Adrenal gland (tissue), 19 donors: ENCODE measurements around the gene GNG8. TPM values are rescaled to one million over a fixed set of nuclear protein-coding genes. Genes with fewer than 3 reads are reported as not detected.
A peak's percentile ranks its signal among the peaks of the same experiment; 100 is the strongest.

Source experiments
- DNase-seq, 7 donors: peaks; one replicate each; pipeline ENCODE4 v3.0.0-alpha.2; 2019 to 2020
- H3K27ac ChIP-seq, 5 donors: fragments of 200-600 bp; sonication (generic) in 4 of 5; 1 replicate in 3 of 5; 2 replicates in 2 of 5; pipeline versions ENCODE4 v1.5.1 to v1.8.0; 2016 to 2020; ENCODE audit warnings: mild to moderate bottlenecking in 1 of 5
- H3K27me3 ChIP-seq: fragments of 200-600 bp; 2 replicates; pipeline ENCODE4 v1.8.0; 2021
- H3K36me3 ChIP-seq, 2 donors: fragments of 200-600 bp; replicated peaks in 1 of 2; 1 replicate in 1 of 2; 2 replicates in 1 of 2; pipeline versions ENCODE4 v1.5.1 to v1.8.0; 2018 to 2022
- H3K4me1 ChIP-seq, 2 donors: fragments of 200-600 bp; replicated peaks in 1 of 2; 1 replicate in 1 of 2; 2 replicates in 1 of 2; pipeline versions ENCODE4 v1.5.1 to v1.8.0; 2018 to 2021
- H3K4me3 ChIP-seq, 4 donors: fragments of 200-600 bp; sonication (generic) in 3 of 4; one replicate each; pipeline ENCODE4 v1.5.1; 2016 to 2018
- H3K9me3 ChIP-seq, 3 donors: fragments of 200-600 bp; sonication (generic) in 1 of 3; replicated peaks in 1 of 3; 1 replicate in 2 of 3; 2 replicates in 1 of 3; pipeline versions ENCODE4 v1.5.1 to v1.8.0; 2016 to 2021
- POLR2A ChIP-seq, 2 donors: fragments of 450-650 bp; IDR thresholded peaks; one replicate each; pipeline ENCODE4 v1.6.1; 2017; ENCODE audit warnings: antibody characterized with exemption in 2 of 2, mild to moderate bottlenecking in 2 of 2, moderate library complexity in 1 of 2
- WGBS, 4 donors: extraction: QIAGEN DNeasy Blood & Tissue Kit in 2 of 4; methylation state at CpG; one replicate each; pipeline versions ENCODE4 v1.1.5 to v1.1.7; 2013 to 2017; 5-methylcytosine and 5-hydroxymethylcytosine counted together
- intact Hi-C, 2 donors: fragments of 100-400 bp; cut with DNase I; formaldehyde crosslinking; loops; one replicate each; pipeline versions ENCODE4 v1.14.1 to v1.15.0; 2022 to 2023
- long read RNA-seq, 10 donors: library from polyadenylated mRNA in 3 of 10; unstranded in 2 of 10; stranded (forward) in 1 of 10; transcript quantifications; one replicate each; pipeline ENCODE4 v2.0.0 and lab custom pipeline, GENCODE V29; 2021 to 2026
- polyA plus RNA-seq, 3 donors: library from polyadenylated mRNA; stranded (reverse); fragments of 200-250 nt in 2 of 3; fragments of 350-450 nt in 1 of 3; fragmentation: Illumina TruSeq in 1 of 3; extraction: RNeasy Lipid Tissue Mini Kit (QIAGEN cat#74804) in 1 of 3; gene quantifications; one replicate each; pipeline ENCODE4 v1.2.3, GENCODE V29; 2013 to 2014
- total RNA-seq, 9 donors: library from RNA; depleted of rRNA in 4 of 9; stranded (reverse); fragments of >200 nt in 4 of 9; fragments of 120-200 nt in 1 of 9; fragmentation: NEBNext Ultra II Directional in 1 of 9; extraction: Animal tissue kit (Norgen Biotek cat#: 25700) in 1 of 9; gene quantifications; one replicate each; pipeline versions ENCODE4 v1.1.0 to v1.2.4, GENCODE V29; 2013 to 2023
- TF ChIP-seq, protein P1 (sequence below), 6 experiments: fragments of 450-650 bp in 4 of 6; fragments of 200-600 bp in 2 of 6; sonication (generic) in 1 of 6; IDR thresholded peaks; 1 replicate in 5 of 6; 2 replicates in 1 of 6; pipeline versions ENCODE4 v1.5.1 to v1.8.0; 2016 to 2021; ENCODE audit warnings: antibody characterized with exemption in 6 of 6, mild to moderate bottlenecking in 2 of 6, moderate library complexity in 1 of 6
- donor health status: healthy with polysubstance abuse.
- donor health status: Bipolar disorder and iron deficiency.
- donor health status: DM: yes; HTN: yes; CAD: no.
- donor health status: DM: no; HTN: no; CAD: no.
- donor health status: DM: no; HTN: no; CAD: no.
- donor health status: DM: yes; HTN: yes; CAD: no.

The GNG8 gene
- 1 to 10 TPM in 1 of 9 donors, not detected in 8; 3.9 TPM for total RNA-seq
- polyA plus RNA-seq: not detected
- long read RNA-seq, donor 1: 0 reads
- long read RNA-seq, donor 2: 0 reads
- long read RNA-seq, donor 3: 0 reads
- long read RNA-seq, donor 4: 0 reads
- long read RNA-seq, donor 5: 0 reads
- long read RNA-seq, donor 6: 0 reads
- long read RNA-seq, donor 7: 0 reads
- long read RNA-seq, donor 8: 0 reads
- long read RNA-seq, donor 9: 0 reads
- long read RNA-seq, donor 10: 0 reads

DNA sequence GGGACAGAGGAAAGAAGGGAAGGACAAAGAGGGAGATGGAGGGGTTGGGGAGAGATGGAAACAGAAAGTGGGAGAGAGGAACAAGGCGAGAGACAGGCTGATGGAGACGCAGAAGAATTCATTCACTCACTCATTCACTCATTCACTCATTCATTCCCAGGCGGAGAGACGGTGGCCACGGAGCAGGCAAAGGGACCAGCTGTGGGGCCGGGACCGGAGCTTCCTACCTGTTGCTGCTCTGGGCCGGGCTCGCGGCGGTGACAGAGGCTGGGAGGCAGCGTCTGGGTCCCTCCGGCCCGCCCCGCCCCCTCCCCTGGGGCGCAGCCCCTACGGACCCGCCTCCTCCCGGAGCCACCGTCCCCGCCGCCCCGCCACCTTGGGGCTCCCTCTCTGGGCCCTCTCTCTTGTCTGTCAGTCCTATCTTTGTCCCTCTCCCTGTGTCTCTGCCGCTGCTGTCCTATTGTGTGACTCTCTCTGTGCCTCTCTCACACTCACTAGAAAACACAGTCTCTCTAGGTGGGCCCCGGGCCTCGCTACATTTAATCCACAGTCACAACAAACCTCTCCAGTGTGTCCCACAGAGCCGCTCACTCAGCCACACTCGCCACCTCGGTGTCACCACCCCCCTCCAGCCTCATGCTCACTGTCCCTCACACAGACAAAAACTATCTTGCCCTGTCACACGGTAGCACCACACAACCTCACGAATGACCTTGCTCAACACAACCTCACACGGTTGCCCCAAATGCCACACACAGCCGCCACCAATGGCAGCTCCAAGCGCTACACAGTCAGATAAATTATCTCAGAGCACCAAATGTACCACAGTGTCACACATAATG is at the start of gene GNG8:
Gene GNG8 (minus strand): TSS at position 283 of the 842 bp plus-strand sequence. CDS start 1,520 bp downstream, outside the sequence.
- H3K4me3 ChIP-seq: no peak within 1 kb of the TSS
- H3K27me3 ChIP-seq: peaks cover 4% of the 10 kb centered on the region
- H3K9me3 ChIP-seq: no peaks in the 10 kb centered on the region
- intact Hi-C loops: no loop called here
- 35 to 51% (median 37%) methylated on average over 20 to 34 of the region's 34 CpGs for whole genome bisulfite sequencing, 4 donors
- H3K4me1 ChIP-seq: peaks cover 6 to 29% of the 10 kb centered on the region in 2 donors
- TF ChIP-seq, protein P1, sequence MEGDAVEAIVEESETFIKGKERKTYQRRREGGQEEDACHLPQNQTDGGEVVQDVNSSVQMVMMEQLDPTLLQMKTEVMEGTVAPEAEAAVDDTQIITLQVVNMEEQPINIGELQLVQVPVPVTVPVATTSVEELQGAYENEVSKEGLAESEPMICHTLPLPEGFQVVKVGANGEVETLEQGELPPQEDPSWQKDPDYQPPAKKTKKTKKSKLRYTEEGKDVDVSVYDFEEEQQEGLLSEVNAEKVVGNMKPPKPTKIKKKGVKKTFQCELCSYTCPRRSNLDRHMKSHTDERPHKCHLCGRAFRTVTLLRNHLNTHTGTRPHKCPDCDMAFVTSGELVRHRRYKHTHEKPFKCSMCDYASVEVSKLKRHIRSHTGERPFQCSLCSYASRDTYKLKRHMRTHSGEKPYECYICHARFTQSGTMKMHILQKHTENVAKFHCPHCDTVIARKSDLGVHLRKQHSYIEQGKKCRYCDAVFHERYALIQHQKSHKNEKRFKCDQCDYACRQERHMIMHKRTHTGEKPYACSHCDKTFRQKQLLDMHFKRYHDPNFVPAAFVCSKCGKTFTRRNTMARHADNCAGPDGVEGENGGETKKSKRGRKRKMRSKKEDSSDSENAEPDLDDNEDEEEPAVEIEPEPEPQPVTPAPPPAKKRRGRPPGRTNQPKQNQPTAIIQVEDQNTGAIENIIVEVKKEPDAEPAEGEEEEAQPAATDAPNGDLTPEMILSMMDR (IDR thresholded peaks at IDR 0.05): no peak
- TF ChIP-seq POLR2A (IDR thresholded peaks at IDR 0.05): no peak
- DNase-seq: no peak
- H3K36me3 ChIP-seq: no peaks in the 10 kb centered on the region
- H3K27ac ChIP-seq: peak within 1 kb of the TSS in 1 of 5 donors; percentile 32

DNA sequence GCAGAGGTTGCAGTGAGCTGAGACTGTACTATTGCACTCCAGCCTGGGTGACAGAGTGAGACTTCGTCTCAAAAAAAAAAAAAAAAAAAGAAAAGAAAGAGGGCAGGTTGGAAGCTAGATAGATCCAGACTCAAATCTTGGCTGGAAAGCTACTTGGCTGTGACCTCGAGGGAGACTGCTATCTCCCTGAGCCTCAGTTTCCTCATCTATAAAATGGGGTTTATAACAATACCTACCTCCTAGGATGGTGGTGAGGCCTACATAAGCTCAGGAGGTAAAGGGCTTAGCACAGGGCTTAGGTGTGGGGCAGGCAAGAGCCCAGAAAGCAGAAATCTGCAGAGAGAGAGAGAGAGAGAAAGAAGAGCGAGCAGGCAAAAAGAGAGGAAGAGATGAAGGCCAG is 49.2 kb upstream of the GNG8 start:
- 57 to 94% (median 81%) methylated on average over 3 of the region's 3 CpGs for WGBS, 4 donors

DNA sequence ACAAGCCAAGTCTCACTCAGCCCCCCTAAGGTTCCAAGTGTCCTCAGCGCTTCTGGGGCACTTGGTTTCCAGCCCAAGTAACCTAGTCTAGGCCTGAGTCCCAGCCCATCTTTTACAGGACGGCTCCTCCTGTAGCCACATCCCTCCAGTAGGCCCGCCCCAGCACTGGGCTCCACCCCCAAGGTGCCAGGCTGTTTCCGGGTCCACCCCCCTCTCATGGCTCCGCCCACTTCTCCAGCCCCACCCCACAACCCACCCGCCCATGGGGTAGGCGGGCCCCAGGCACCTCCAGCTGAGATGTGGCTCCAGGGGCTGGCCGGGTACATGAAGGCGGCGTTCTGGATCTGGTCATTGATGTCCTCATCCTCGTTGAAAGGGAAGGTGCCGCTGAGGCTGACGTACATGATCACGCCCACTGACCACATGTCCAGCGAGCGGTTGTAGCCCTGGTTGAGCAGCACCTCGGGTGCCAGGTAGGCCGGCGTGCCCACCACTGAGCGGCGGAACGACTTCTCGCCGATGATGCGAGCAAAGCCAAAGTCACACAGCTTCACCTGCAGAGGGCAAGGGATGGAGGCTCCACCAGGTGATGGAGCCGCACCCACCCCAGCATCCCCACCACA is 42.2 kb upstream of the GNG8 start:
- no peak overlapping the region for H3K27ac ChIP-seq
- 71 to 86% (median 85%) methylated on average over 7 to 26 of the region's 26 CpGs for WGBS, 4 donors
- no peak for DNase-seq
- H3K27me3 ChIP-seq: no peaks in the 10 kb centered on the region
- H3K4me3 ChIP-seq: no peak overlapping the region
- no peak for TF ChIP-seq POLR2A (IDR thresholded peaks at IDR 0.05)
- TF ChIP-seq, protein P1 (IDR thresholded peaks at IDR 0.05): no peak
- H3K4me1 ChIP-seq: no peaks in the 10 kb centered on the region
- intact Hi-C loops: no loop called here
- H3K9me3 ChIP-seq: no peaks in the 10 kb centered on the region
- peaks cover 0 to 85% of the 10 kb centered on the region in 2 donors for H3K36me3 ChIP-seq

More for the DNA sequence above, 49.2 kb upstream of the GNG8 start:
- no peaks in the 10 kb centered on the region for H3K4me1 ChIP-seq
- H3K4me3 ChIP-seq: no peak overlapping the region
- peaks cover 0 to 92% of the 10 kb centered on the region in 2 donors for H3K36me3 ChIP-seq
- no peaks in the 10 kb centered on the region for H3K9me3 ChIP-seq
- no peak for DNase-seq
- no peaks in the 10 kb centered on the region for H3K27me3 ChIP-seq
- H3K27ac ChIP-seq: no peak overlapping the region
- intact Hi-C loops: no loop called here
- TF ChIP-seq, protein P1 (IDR thresholded peaks at IDR 0.05): no peak
- TF ChIP-seq POLR2A (IDR thresholded peaks at IDR 0.05): no peak
